Transverse colon (tissue), 4 donors: ENCODE measurements around the gene CBL. TPM values are rescaled to one million over a fixed set of nuclear protein-coding genes. Genes with fewer than 3 reads are reported as not detected.

ENCODE experiments used
- DNase-seq: peaks from one replicate; pipeline ENCODE4 v3.0.0-alpha.2; 2019
- H3K27ac ChIP-seq, 4 donors: fragments of 200-600 bp; sonication (generic); 2 replicates each; pipeline ENCODE4 v1.5.1; 2016 to 2018; ENCODE audit warnings: inconsistent platforms in 4 of 4
- H3K27me3 ChIP-seq: fragments of 200-600 bp; sonication (generic); 2 replicates; pipeline ENCODE4 v1.5.1; 2017; ENCODE audit warnings: inconsistent platforms
- H3K36me3 ChIP-seq, 4 donors: fragments of 200-600 bp; sonication (generic); 2 replicates each; pipeline ENCODE4 v1.5.1; 2017 to 2019; ENCODE audit warnings: inconsistent platforms in 4 of 4
- H3K4me1 ChIP-seq, 4 donors: fragments of 200-600 bp; sonication (generic); 2 replicates each; pipeline ENCODE4 v1.5.1; 2017 to 2020; ENCODE audit warnings: inconsistent platforms in 4 of 4
- H3K4me3 ChIP-seq, 4 donors: fragments of 200-600 bp; sonication (generic); 1 replicate in 1 of 4; 2 replicates in 3 of 4; pipeline versions ENCODE4 v1.5.1 to v1.6.1; 2017 to 2019; ENCODE audit warnings: inconsistent platforms in 4 of 4
- H3K9me3 ChIP-seq, 2 donors: fragments of 200-600 bp; sonication (generic); 2 replicates each; pipeline ENCODE4 v1.5.1; 2017 to 2019; ENCODE audit warnings: inconsistent platforms in 2 of 2
- CTCF ChIP-seq, 5 experiments: fragments of 200-600 bp in 3 of 5; fragments of 450-650 bp in 2 of 5; sonication (generic) in 3 of 5; IDR thresholded peaks; 1 replicate in 2 of 5; 2 replicates in 3 of 5; pipeline ENCODE4 v1.5.1; 2016 to 2017; ENCODE audit warnings: antibody characterized with exemption in 5 of 5, inconsistent platforms in 3 of 5, mild to moderate bottlenecking in 2 of 5, moderate library complexity in 1 of 5
- EP300 ChIP-seq: sonication (generic); formaldehyde crosslinking; IDR thresholded peaks from one replicate; pipeline ENCODE4 v1.6.1; 2017; ENCODE audit warnings: antibody characterized with exemption, low read depth
- POLR2A ChIP-seq: fragments of 450-650 bp; IDR thresholded peaks from one replicate; pipeline ENCODE4 v1.6.1; 2016; ENCODE audit warnings: antibody characterized with exemption, mild to moderate bottlenecking, moderate library complexity
- POLR2AphosphoS5 ChIP-seq, 3 donors: sonication (generic); formaldehyde crosslinking; IDR thresholded peaks; one replicate each; pipeline ENCODE4 v1.6.1; 2016; ENCODE audit warnings: antibody characterized with exemption in 3 of 3
- WGBS, 2 donors: methylation state at CpG; one replicate each; pipeline ENCODE4 v1.1.5; 2018; ENCODE audit warnings: low coverage in 1 of 2; 5-methylcytosine and 5-hydroxymethylcytosine counted together
- in situ Hi-C, 4 donors: fragments of 200-750 bp; cut with MboI; loops; one replicate each; pipeline versions ENCODE4 v1.15.0 to v1.15.1; 2017; ENCODE audit warnings: low sequenced_read_pairs in 3 of 4, low pct_ligation_motif_present in 1 of 4, low pct_unique_long_range_greater_than_20kb in 1 of 4
- intact Hi-C: fragments of 100-400 bp; cut with DNase I; formaldehyde crosslinking; loops from one replicate; pipeline ENCODE4 v1.15.1; 2023; ENCODE audit warnings: low total_unique reads
- total RNA-seq, 4 donors: library from RNA; depleted of rRNA; stranded (reverse); fragments of >200 nt; gene quantifications; one replicate each; pipeline ENCODE4 v1.1.0, GENCODE V29; 2016

The CBL gene
- total RNA-seq, 4 donors from 2014 or later = 6.8 to 18.7 (median 12.4) TPM

GRCh38 chr11:119319136-119319699, 113.1 kb downstream of the CBL start:
- Histone ChIP-seq H3K27me3 (peaks cover 65% of the 10 kb centered on the region), H3K36me3 (no peaks in the 10 kb centered on the region), H3K4me1 (peaks cover 30 to 72% (median 59%) of the 10 kb centered on the region in 4 donors), H3K4me3 (no peak overlapping the region), H3K9me3 (no peaks in the 10 kb centered on the region), H3K27ac (peak overlapping the region; percentile 82 to 97 (median 87))
- TF ChIP-seq CTCF (IDR thresholded peaks at IDR 0.05) = no peak
- TF ChIP-seq EP300 = no peak
- TF ChIP-seq POLR2A = no peak
- no peak for TF ChIP-seq POLR2AphosphoS5 (IDR thresholded peaks at IDR 0.05)
- WGBS, 2 donors = 69 to 90% methylated on average over 2 to 8 of the region's 8 CpGs
- intact Hi-C loops (no loop called here), in situ Hi-C loops (no loop called here)
- DNase-seq = no peak

- Histone ChIP-seq H3K27ac (peak overlapping the region; percentile 82 to 97 (median 87)), H3K4me3 (no peak overlapping the region), H3K36me3 (no peaks in the 10 kb centered on the region), H3K27me3 (peaks cover 60% of the 10 kb centered on the region), H3K9me3 (no peaks in the 10 kb centered on the region), H3K4me1 (peaks cover 30 to 70% (median 58%) of the 10 kb centered on the region in 4 donors)
- no peak for TF ChIP-seq POLR2A
- TF ChIP-seq CTCF (IDR thresholded peaks at IDR 0.05) = no peak
- no peak for TF ChIP-seq POLR2AphosphoS5 (IDR thresholded peaks at IDR 0.05)
- no peak for TF ChIP-seq EP300
- intact Hi-C loops (loop anchor here (5.0 kb wide), 1 partner anchor 112 kb away; the partner anchor contains the start of gene CBL), in situ Hi-C loops (no loop called here)
- no peak for DNase-seq
- 52 to 66% methylated on average over 4 to 11 of the region's 11 CpGs for WGBS, 2 donors
Observed at GRCh38 chr11:119319700-119320239, 113.6 kb downstream of the CBL start.

GRCh38 chr11:119320240-119320775, 114.2 kb downstream of the CBL start:
- DNase-seq = no peak
- TF ChIP-seq CTCF (IDR thresholded peaks at IDR 0.05) = no peak
- no peak for TF ChIP-seq POLR2A
- no peak for TF ChIP-seq POLR2AphosphoS5 (IDR thresholded peaks at IDR 0.05)
- no peak for TF ChIP-seq EP300
- in situ Hi-C loops = no loop called here
- intact Hi-C loops = loop anchor here (5.0 kb wide), 1 partner anchor 113 kb away; the partner anchor contains the start of gene CBL
- Histone ChIP-seq H3K27me3 (peaks cover 54% of the 10 kb centered on the region), H3K9me3 (no peaks in the 10 kb centered on the region), H3K27ac (peak overlapping the region; percentile 82 to 97 (median 87)), H3K36me3 (no peaks in the 10 kb centered on the region), H3K4me3 (peak overlapping the region; percentile 0 to 60 (median 34)), H3K4me1 (peaks cover 28 to 65% (median 55%) of the 10 kb centered on the region in 4 donors)
- 42 to 64% methylated on average over 8 to 17 of the region's 17 CpGs for WGBS, 2 donors

- H3K4me3 ChIP-seq = peak overlapping the region; percentile 18 to 60 (median 34)
- peak overlapping the region; percentile 82 to 97 (median 87) for H3K27ac ChIP-seq
- in situ Hi-C loops (no loop called here), intact Hi-C loops (loop anchor here (5.0 kb wide), 1 partner anchor 114 kb away; the partner anchor contains the start of gene CBL)
- 3% methylated on average over 51 of the region's 60 CpGs; no CpG with 5 or more reads in 1 of the 2 donors for WGBS, 2 donors
- H3K27me3 ChIP-seq = peaks cover 48% of the 10 kb centered on the region
- no peak for TF ChIP-seq CTCF (IDR thresholded peaks at IDR 0.05)
- peak; percentile 55 to 79 (median 67) for TF ChIP-seq POLR2AphosphoS5 (IDR thresholded peaks at IDR 0.05)
- no peak for TF ChIP-seq EP300
- peak; percentile 75 for TF ChIP-seq POLR2A
- no peaks in the 10 kb centered on the region for H3K9me3 ChIP-seq
- H3K4me1 ChIP-seq = peaks cover 26 to 59% (median 52%) of the 10 kb centered on the region in 4 donors
- H3K36me3 ChIP-seq = no peaks in the 10 kb centered on the region
- peak; percentile 72 for DNase-seq
Observed at GRCh38 chr11:119320776-119321524, 114.8 kb downstream of the CBL start.
